SW480 (cell line): ENCODE data around the gene SLC31A2.
"Not testable (repeated sequence)": the region's sequence is repeated elsewhere in the genome, so short reads cannot be mapped to it uniquely, and the experiment has no call there.

Source experiments
- DNase-seq: peaks from one replicate; pipeline ENCODE4 v3.0.0-alpha.2; 2016; ENCODE audit warnings: low spot score

SLC31A2 gene

DNA sequence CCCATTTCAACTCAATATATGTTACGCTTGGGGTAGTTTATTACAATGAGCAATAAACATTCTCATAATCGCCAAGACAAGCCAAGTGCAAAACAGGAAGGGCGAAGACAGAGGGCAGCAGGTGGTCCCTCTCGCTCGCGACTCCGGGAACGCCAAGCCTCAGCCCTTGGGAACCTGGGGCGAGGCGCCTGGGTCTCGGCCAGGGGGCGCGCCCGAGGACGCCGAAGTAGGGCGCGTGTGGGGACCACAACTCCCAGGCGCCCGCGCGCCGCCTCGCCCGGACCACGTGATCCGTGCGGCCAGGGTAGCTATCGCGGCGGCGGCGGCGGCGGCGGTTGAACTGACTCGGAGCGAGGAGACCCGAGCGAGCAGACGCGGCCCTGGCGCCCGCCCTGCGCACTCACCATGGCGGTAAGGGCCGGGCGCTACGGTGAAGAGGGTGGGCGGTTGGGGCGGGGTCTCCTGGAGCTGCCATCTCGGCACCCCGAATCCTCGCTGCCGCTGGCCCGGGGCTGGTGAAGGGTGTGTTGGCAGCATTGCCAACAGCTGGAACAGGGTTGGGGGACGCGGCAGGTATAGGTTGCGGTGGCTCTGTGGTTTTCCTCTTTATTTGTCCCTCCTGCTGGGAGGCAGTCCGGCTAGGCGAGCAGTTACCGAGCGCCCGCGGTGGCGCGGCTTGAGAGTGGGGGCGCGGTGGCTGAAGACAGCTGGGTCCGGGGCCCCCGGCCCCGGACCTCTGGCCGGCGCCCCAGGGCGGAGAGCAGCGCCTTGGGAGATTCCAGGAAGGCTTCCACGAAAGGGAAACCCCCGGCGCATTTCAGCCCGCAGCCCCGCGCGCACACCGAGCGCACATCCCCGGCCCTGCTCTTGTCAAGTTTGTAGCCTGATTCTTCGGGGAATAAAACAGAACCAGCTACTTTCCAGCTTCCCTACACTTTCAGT, at the start of gene SLC31A2:
SLC31A2 (plus strand) TSS at position 338 of the 942 bp plus-strand sequence; CDS start at position 406, 68 bp downstream.
- DNase-seq: peak; percentile 84

DNA sequence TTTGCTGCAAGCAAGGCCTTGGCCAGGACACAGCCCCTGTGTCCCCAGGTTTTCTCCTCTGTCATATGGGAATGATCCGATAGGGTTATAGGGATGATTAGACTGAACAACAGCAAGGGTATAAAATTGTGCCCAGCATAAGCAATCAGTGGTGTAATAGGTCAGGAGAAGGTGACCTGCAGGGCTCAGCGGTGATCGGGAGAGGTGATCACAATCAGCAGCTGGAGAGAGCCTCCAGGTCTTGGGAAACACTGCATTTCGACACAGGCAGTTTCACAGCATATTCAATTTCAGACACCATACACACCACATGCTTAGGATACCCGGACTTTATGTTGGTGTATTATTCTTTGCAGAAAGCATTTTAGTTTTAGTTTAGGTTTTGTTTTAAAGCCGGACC, 45.5 kb upstream of the SLC31A2 start:
- DNase-seq: not testable (repeated sequence)

GRCh38 chr9:113111065-113111951, 39.5 kb upstream of the SLC31A2 start:
- not testable (repeated sequence) for DNase-seq

GRCh38 chr9:113112706-113113510, 37.9 kb upstream of the SLC31A2 start:
- DNase-seq: peak; percentile 49

DNA sequence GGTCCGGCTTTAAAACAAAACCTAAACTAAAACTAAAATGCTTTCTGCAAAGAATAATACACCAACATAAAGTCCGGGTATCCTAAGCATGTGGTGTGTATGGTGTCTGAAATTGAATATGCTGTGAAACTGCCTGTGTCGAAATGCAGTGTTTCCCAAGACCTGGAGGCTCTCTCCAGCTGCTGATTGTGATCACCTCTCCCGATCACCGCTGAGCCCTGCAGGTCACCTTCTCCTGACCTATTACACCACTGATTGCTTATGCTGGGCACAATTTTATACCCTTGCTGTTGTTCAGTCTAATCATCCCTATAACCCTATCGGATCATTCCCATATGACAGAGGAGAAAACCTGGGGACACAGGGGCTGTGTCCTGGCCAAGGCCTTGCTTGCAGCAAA, 32.0 kb upstream of the SLC31A2 start:
- not testable (repeated sequence) for DNase-seq

GRCh38 chr9:113125386-113126035, 25.3 kb upstream of the SLC31A2 start:
- no peak for DNase-seq

DNA sequence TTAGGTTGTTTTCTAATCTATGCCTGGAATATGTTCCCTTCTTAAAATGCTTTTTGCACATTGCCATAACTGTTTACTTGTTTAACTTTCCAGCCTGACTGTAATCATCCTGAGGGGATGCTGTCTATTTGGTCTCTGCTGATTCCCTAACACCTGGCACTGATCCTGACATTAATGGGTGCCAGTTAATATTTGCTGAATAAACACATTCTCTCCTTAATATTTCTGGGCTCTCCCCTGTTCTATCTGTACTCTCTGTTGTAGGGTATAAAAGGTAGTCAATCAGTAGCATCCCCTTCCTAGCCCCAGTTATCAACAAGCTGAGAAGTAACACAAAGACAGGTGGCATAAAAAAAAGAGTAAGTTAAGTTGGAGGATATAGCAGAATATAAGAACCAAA, 21.3 kb upstream of the SLC31A2 start:
- no peak for DNase-seq

GRCh38 chr9:113129884-113130283, 20.9 kb upstream of the SLC31A2 start:
- no peak for DNase-seq

GRCh38 chr9:113131689-113132151, 19.1 kb upstream of the SLC31A2 start:
- DNase-seq: no peak

- DNase-seq: no peak
These were observed 13.3 kb upstream of the SLC31A2 start for GRCh38 chr9:113137196-113138168.

DNA sequence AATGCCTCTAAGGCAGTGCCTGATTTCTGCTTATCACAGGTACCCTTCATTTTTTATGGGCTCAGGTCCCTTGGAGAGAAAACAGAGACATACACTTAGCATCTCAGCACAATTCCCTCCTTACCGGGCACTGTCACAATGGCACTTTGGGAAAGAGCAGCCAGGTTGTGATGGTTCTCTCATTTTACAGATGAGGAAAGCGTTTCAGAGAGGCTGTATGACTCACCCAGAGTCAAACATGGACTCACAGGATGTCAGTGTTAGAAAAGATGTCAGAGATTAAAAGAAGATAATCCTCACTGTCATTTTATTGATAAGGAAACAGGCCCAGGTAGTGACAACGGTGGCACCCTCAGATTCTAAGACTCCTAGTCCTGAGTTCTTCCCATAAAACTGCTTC, 12.0 kb upstream of the SLC31A2 start:
- DNase-seq: no peak

- DNase-seq: no peak
These were observed 11.5 kb upstream of the SLC31A2 start for GRCh38 chr9:113139225-113139829.

DNA sequence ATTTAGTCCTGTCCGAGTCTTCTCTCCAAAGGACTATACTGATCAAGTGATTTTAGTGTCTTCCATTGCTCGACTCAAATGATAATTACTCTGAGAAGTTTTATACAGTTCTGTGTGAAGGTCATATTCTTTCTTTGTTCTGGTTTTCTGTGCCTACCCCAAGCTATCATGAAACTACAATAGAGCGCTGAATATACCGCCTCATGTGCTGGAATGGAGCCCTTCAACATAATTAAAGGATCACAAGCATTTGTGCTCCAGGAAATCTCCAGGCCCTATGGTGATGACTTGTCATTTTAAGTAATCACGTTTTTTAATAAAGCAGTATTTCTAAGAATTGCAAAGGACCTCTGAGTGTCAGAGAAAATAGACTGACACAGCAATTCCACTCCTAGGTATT, 10.9 kb upstream of the SLC31A2 start:
- no peak for DNase-seq

DNA sequence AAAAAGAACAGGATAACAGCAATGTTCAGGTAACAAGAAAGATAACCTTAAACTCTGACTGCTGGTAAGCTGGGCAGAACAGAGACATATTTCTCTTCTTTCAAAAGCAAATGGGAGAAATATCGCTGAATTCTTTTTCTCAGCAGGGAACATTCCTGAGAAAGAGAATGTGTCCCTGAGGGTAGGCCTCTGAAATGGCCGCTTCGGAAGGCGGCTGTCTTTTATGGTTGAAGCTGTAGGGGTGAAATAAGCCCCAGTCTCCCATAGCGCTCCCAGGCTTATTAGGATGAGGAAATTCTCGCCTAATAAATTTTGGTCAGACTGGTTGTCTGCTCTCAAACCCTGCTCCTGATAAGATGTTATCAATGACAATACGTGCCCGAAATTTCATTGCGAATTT, 9.9 kb upstream of the SLC31A2 start:
- DNase-seq: not testable (repeated sequence)

GRCh38 chr9:113143432-113144227, 7.2 kb upstream of the SLC31A2 start:
- DNase-seq: no peak

DNA sequence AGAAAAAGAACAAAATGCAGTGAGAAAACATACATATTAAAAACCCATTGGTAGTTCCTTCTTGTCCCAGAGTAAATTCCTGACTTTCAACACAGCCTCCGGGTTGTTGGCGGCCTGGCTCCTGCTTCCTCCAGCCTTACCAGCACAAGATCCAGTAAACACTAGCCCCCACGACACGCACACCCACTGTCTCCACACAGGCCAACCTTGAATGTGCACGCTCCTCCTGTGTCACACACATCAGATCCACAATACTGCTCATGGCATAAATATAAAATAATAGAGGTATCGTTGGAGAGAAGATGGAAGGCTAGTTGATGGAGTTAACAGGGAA, 2.5 kb upstream of the SLC31A2 start:
- no peak for DNase-seq

- DNase-seq: no peak
These were observed 1.9 kb upstream of the SLC31A2 start for GRCh38 chr9:113148781-113149510.

DNA sequence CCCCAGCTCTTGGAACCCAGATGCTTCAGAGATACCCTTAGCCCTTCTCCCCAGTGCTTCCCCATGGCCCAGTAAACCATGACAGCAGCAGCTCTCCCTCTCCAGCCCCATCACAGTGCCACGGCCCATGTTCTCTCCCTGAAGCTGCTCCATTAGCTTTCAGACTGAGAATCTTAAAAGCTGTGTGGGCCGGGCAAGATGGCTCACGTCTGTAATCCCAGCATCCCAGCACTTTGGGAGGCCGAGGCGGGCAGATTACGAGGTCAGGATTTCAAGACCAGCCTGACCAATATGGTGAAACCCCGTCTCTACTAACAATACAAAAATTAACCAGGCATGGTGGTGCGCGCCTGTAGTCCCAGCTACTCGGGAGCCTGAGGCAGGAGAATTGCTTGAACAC, 1.2 kb upstream of the SLC31A2 start:
- DNase-seq: not testable (repeated sequence)
